Measurements from ENCODE around the gene ZKSCAN1.
"Not testable (repeated sequence)": the region's sequence is repeated elsewhere in the genome, so short reads cannot be mapped to it uniquely, and the experiment has no call there.

Gene ZKSCAN1

DNA sequence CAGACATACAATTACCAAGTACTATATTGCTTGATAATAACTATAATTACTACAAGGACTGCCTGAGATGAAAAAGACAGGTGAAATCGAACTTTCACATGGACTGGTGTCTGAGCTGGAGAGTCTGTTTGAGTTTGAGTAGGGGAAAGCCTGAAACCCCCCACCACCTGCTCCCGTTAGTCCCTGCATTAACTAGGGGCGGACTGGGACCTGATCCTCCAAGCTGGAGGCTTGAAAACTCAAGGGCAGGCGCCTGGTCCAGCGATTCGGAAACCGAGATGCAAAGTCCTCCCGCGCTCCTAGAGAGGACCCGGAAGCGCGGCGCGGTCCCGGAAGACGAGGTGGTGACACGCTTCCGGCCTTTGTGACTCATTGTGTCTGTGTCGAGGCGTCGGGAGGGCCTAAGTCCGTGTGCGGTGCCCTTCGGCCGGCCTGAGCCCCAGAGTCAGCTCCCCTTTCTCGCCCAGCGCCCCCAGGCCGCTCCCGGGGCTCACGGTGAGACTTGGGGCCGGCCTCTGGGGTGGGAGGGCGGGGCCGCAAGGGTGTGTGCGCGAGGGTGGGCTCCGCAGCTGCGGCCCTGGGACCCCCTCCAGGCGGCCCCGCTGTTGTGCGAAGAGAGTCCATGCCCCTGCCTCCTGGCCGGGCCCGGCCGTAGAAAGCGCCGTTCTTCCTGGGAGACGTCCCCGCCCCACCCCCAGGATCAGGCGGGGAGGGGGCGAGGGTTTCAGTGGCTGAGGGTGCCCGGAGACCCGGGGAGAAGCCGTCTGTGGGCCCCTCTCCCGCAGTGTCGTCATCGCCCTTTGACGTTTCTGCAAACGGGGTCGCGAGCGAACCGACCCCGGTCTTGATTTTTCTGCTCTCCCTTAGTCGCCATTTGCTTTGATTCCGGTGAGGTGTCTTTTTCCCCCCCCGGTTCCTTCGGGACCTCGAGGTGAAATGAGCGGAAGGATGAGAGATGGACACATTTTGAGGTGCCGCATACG lies at the start of gene ZKSCAN1:
ZKSCAN1 (plus strand) TSS at position 365 of the 983 bp plus-strand sequence. CDS start 7,911 bp downstream, outside the sequence.
- ChIA-PET CTCF (interaction anchor here (0.7 to 1.0 kb wide), 3 partner anchors 20 to 550 kb away, joined by 3 read pairs; no protein-coding TSS in a partner anchor), POLR2A (ENCODE audit: low non-redundant PET) (no interaction called here)
- H3K27ac ChIP-seq: peak within 1 kb of the TSS; percentile 81
- TF ChIP-seq, protein P1, sequence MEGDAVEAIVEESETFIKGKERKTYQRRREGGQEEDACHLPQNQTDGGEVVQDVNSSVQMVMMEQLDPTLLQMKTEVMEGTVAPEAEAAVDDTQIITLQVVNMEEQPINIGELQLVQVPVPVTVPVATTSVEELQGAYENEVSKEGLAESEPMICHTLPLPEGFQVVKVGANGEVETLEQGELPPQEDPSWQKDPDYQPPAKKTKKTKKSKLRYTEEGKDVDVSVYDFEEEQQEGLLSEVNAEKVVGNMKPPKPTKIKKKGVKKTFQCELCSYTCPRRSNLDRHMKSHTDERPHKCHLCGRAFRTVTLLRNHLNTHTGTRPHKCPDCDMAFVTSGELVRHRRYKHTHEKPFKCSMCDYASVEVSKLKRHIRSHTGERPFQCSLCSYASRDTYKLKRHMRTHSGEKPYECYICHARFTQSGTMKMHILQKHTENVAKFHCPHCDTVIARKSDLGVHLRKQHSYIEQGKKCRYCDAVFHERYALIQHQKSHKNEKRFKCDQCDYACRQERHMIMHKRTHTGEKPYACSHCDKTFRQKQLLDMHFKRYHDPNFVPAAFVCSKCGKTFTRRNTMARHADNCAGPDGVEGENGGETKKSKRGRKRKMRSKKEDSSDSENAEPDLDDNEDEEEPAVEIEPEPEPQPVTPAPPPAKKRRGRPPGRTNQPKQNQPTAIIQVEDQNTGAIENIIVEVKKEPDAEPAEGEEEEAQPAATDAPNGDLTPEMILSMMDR (conservative IDR thresholded peaks at IDR 0.05; ENCODE audit: low read depth): no peak
- DNase-seq (ENCODE audit: low spot score): peak; percentile 94

DNA sequence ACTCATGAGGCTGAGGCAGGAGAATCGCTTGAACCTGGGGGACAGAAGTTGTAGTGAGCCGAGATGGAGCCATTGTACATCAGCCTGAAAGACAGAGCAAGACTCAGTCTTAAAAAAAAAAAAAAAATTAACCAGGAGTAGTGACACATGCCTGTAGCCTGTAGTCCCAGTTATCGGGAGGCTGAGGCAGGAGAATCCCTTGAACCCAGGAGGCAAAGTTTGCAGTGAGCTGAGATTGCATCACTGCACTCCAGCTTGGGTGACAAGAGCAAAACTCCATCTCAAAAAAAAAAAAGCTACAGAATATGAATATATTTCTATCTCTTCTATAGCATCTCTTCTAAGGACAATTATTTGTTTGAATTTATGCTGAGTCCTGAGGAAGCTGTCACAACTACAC lies 46.1 kb upstream of the ZKSCAN1 start:
- ChIA-PET POLR2A (ENCODE audit: low non-redundant PET) (no interaction called here), CTCF (interaction anchor here (0.8 kb wide), 1 partner anchor 21 kb away, joined by 3 read pairs; no protein-coding TSS in a partner anchor)
- H3K27ac ChIP-seq: no peak overlapping the region
- TF ChIP-seq, protein P1 (conservative IDR thresholded peaks at IDR 0.05; ENCODE audit: low read depth): no peak
- no peak for DNase-seq (ENCODE audit: low spot score)

DNA sequence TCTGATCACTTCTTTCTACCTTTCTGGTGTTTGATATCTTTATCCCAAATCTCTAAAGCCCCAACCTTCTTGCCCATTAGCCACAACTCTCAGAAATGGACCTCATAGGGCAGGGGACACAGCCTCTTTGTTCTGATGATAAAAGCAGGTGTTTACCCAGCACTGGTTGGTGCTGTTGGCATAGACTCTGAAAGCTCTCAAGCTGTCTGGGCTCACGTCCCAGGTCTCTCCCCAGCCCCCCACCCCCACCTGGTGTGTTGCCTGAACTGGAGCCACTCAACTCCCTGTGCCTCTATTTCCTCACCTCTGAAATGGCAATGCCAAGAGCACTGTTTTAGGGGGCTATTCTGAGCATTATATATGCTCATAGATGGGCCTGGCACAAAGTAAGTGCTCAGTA lies 45.6 kb upstream of the ZKSCAN1 start:
- H3K27ac ChIP-seq; CTCF ChIA-PET; POLR2A ChIA-PET (ENCODE audit: low non-redundant PET); DNase-seq (ENCODE audit: low spot score): not testable (repeated sequence)

DNA sequence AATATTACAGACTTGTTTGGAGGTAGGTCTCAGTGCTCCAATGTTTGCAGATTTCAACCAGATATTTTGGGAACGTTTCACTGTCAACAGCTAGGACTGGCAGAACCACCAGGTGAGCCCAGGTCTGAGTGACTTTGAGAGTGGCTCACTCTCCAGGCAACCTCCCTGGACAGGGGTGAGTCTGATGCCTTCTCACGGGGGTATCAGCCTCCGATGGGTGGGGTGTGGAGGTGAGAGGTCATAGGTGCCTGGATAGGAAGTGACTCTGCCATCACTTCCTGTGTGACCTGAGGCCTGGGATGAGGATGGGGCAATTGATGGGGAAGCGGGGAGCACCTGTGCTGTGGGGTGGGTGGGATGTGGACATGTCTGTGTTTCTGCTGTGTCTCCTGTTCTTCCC lies 44.2 kb upstream of the ZKSCAN1 start:
- no peak for DNase-seq (ENCODE audit: low spot score)
- POLR2A ChIA-PET (ENCODE audit: low non-redundant PET): no interaction called here
- CTCF ChIA-PET: no interaction called here
- TF ChIP-seq, protein P1 (conservative IDR thresholded peaks at IDR 0.05; ENCODE audit: low read depth): no peak
- no peak overlapping the region for H3K27ac ChIP-seq

DNA sequence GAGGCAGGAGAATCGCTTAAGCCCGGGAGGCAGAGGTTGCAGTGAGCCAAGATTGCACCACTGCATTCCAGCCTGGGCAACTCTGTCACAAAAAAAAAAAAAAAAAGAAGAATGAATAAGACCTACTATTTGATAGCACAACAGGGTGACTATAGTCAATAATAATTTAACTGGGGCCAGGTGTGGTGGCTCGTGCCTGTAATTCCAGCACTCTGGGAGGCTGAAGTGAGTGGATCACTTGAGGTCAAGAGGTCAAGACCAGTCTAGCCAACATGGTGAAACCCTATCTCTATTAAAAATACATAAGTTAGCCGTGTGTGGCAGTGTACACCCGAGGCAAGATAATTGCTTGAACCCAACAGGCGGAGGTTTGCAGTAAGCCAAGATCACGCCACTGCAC lies 41.6 kb upstream of the ZKSCAN1 start:
- POLR2A ChIA-PET (ENCODE audit: low non-redundant PET); H3K27ac ChIP-seq; DNase-seq (ENCODE audit: low spot score); CTCF ChIA-PET: not testable (repeated sequence)

DNA sequence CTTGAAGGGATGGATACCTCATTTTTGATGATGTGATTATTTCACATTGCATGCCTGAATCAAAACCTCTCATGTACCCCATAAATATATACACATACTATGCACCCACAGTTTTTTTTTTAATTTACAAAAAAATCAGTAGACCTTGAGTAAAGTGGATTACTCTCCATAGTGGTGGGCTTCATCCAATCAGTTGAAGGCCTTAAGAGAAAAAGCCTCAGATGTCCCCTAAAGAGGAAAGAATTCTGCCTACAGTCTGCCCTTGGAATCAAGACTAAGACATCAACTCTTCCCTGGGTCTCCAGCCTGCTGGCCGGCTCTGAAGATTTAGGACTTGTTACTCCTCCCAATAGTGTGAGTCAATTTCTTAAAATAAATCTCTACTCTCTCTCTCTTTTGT lies 40.7 kb upstream of the ZKSCAN1 start:
- TF ChIP-seq, protein P1 (conservative IDR thresholded peaks at IDR 0.05; ENCODE audit: low read depth): no peak
- DNase-seq (ENCODE audit: low spot score): no peak
- CTCF ChIA-PET: no interaction called here
- POLR2A ChIA-PET (ENCODE audit: low non-redundant PET): no interaction called here
- no peak overlapping the region for H3K27ac ChIP-seq

DNA sequence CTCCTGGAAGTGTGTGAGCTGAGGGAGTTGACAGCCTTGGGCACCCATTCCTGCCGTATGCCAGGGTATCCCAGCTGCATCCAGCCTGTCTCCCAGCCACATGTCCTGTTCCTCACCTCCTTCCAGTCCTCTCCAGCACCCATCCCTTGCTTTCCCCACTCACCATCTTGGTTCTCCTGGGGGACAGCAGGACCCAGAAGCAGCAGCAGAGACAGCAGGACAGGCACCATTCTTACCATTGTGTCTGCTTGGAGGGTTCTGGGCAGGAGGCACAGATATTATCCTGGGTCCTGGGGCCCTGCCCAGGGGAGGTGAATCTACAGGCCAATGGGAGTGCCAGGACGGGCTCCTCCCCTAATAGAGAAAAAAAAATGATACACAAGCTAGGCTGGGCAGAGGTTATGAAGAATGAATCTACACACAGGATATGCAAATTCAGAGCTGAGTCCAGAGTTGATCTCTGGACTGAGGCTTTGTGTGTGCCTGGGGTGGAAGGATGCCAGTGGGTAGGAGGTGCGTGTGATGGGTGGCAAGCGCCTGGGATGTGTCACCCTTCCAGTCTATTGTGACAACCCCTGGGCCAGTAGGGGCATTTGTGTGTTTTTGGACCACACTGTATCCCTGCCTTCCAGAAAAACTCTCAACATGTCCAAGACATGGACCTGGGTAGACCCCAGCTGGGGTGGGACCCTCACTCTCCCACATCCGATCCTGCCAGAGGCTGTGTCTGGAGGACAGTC lies 39.4 kb upstream of the ZKSCAN1 start, which contains the start of gene AZGP1:
AZGP1 (minus strand) TSS at position 250 of the 740 bp plus-strand sequence; CDS start at position 239, 11 bp downstream.
- H3K27ac ChIP-seq: no peak within 1 kb of the TSS
- TF ChIP-seq, protein P1 (conservative IDR thresholded peaks at IDR 0.05; ENCODE audit: low read depth): no peak
- ChIA-PET CTCF (interaction anchor here (0.5 to 0.6 kb wide), 2 partner anchors 650 to 1315 kb away, joined by 3 to 5 read pairs; partner anchors contain the start of gene ARPC1A), POLR2A (ENCODE audit: low non-redundant PET) (interaction anchor here (0.5 kb wide), 1 partner anchor 451 kb away, joined by 3 read pairs; no protein-coding TSS in a partner anchor)
- DNase-seq (ENCODE audit: low spot score): peak; percentile 15
